WI38 (cell line): Measurements from ENCODE around the gene LRG1.

Experiments
- H3K4me3 ChIP-seq: 2 replicates; pipeline ENCODE4 v1.5.1; 2011; ENCODE audit warnings: low read depth, mild to moderate bottlenecking, control low read depth, low read length
- CTCF ChIP-seq: IDR thresholded peaks from 2 replicates; pipeline ENCODE4 v1.5.1; 2012; ENCODE audit warnings: low read depth, mild to moderate bottlenecking, control low read depth, low read length

The LRG1 gene

GRCh38 chr19:4503825-4504170, 36.0 kb downstream of the LRG1 start:
- no peak overlapping the region for H3K4me3 ChIP-seq
- TF ChIP-seq CTCF: no peak

- no peak overlapping the region for H3K4me3 ChIP-seq
- TF ChIP-seq CTCF: no peak
Measured at GRCh38 chr19:4503132-4503824, 36.6 kb downstream of the LRG1 start.

- no peak overlapping the region for H3K4me3 ChIP-seq
- TF ChIP-seq CTCF: no peak
Measured at GRCh38 chr19:4502282-4503131, 37.3 kb downstream of the LRG1 start.

GRCh38 chr19:4501691-4502090, 38.1 kb downstream of the LRG1 start:
- no peak overlapping the region for H3K4me3 ChIP-seq
- no peak for TF ChIP-seq CTCF

- no peak overlapping the region for H3K4me3 ChIP-seq
Measured at GRCh38 chr19:4500841-4501591, 38.8 kb downstream of the LRG1 start.

GRCh38 chr19:4499855-4500254, 40.0 kb downstream of the LRG1 start:
- no peak for TF ChIP-seq CTCF
- H3K4me3 ChIP-seq: no peak overlapping the region

More at GRCh38 chr19:4500841-4501591, 38.8 kb downstream of the LRG1 start:
- no peak for TF ChIP-seq CTCF
